OCI-LY1 (cell line): ENCODE results near the gene MAPK8IP3.

Experiments used
- CTCF ChIP-seq: fragments of 200-600 bp; sonication (generic), shearing (Covaris generic); IDR thresholded peaks from 2 replicates; pipeline ENCODE4 v1.5.1; 2017; ENCODE audit warnings: mild to moderate bottlenecking, antibody characterized with exemption, low read length, moderate library complexity, mixed read lengths
- EZH2 ChIP-seq: fragments of 200-600 bp; sonication (generic), shearing (Covaris generic); IDR thresholded peaks from 2 replicates; pipeline ENCODE4 v1.8.0; 2017; ENCODE audit warnings: borderline replicate concordance, mixed run types, mild to moderate bottlenecking, antibody characterized with exemption, low read length, moderate library complexity, mixed read lengths

- TF ChIP-seq CTCF (no peak), EZH2 (no peak)
These were observed 28.8 kb downstream of the MAPK8IP3 start for GRCh38 chr16:1734816-1735215.
